Spleen (tissue), 7 donors: ENCODE results near the gene IGSF21.

ENCODE experiments used
- CTCF ChIP-seq, 11 experiments: fragments of 200-600 bp in 7 of 11; fragments of 450-650 bp in 4 of 11; sonication (generic) in 4 of 11; IDR thresholded peaks in 8 of 11; conservative IDR thresholded peaks in 3 of 11; 1 replicate in 7 of 11; 2 replicates in 4 of 11; pipeline versions ENCODE4 v1.4.0 to v1.8.0; 2016 to 2021; ENCODE audit warnings: antibody characterized with exemption in 11 of 11, inconsistent platforms in 4 of 11, mild to moderate bottlenecking in 1 of 11
- POLR2A ChIP-seq, 3 donors: fragments of 450-650 bp; IDR thresholded peaks; one replicate each; pipeline ENCODE4 v1.5.1; 2017; ENCODE audit warnings: antibody characterized with exemption in 3 of 3, mild to moderate bottlenecking in 1 of 3
- POLR2AphosphoS5 ChIP-seq, 3 donors: sonication (generic); formaldehyde crosslinking; IDR thresholded peaks; one replicate each; pipeline ENCODE4 v1.5.1; 2017; ENCODE audit warnings: antibody characterized with exemption in 3 of 3
- donor health status: DM: no; HTN: no; CAD: no; lungs with moderate emphysema.
- donor health status: DM: no; HTN: no; CAD: no.
- donor health status: DM: no; HTN: no; CAD: no.

GRCh38 chr1:18079941-18080735 lies 27.5 kb upstream of the IGSF21 start:
- TF ChIP-seq CTCF (IDR thresholded peaks at IDR 0.05 in 8 of 11, conservative IDR thresholded peaks at IDR 0.05 in 3 of 11) (no peak), POLR2A (IDR thresholded peaks at IDR 0.05) (no peak), POLR2AphosphoS5 (IDR thresholded peaks at IDR 0.05) (no peak)
